Right lobe of liver (tissue), 4 donors: Measurements from ENCODE around the gene TSPAN8.

Experiments used
- POLR2A ChIP-seq: fragments of 450-650 bp; IDR thresholded peaks from one replicate; pipeline ENCODE4 v1.6.1; 2017; ENCODE audit warnings: antibody characterized with exemption, mild to moderate bottlenecking
- TF ChIP-seq, protein P1 (sequence below), 4 donors: fragments of 200-600 bp in 3 of 4; fragments of 450-650 bp in 1 of 4; IDR thresholded peaks; one replicate each; pipeline versions ENCODE4 v1.5.1 to v1.8.0; 2016 to 2022; ENCODE audit warnings: antibody characterized with exemption in 4 of 4, mild to moderate bottlenecking in 2 of 4
- donor health status: DM: no; HTN: no; CAD: no.
- donor health status: DM: no; HTN: no; CAD: no.
- donor health status: DM: no; HTN: yes; CAD: no.

DNA sequence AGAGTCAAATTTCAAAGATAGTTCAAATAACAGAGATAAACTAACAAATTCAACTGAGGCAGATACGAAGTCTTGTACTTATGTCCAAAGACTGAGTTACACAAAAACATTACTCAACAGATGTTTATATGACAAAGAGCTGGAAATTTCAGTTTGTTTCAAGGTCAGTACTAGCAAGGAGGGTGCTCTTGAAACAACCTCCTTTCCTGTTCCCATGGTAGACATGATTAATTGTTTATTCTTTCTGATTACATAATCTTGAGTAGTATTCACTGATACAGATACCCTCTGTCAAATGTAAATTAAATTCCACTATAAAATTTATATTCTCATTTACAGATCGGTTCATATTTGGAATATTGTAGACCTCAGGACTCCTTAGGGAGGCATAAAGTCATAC lies 23.4 kb downstream of the TSPAN8 start:
- no peak for TF ChIP-seq POLR2A
- TF ChIP-seq, protein P1, sequence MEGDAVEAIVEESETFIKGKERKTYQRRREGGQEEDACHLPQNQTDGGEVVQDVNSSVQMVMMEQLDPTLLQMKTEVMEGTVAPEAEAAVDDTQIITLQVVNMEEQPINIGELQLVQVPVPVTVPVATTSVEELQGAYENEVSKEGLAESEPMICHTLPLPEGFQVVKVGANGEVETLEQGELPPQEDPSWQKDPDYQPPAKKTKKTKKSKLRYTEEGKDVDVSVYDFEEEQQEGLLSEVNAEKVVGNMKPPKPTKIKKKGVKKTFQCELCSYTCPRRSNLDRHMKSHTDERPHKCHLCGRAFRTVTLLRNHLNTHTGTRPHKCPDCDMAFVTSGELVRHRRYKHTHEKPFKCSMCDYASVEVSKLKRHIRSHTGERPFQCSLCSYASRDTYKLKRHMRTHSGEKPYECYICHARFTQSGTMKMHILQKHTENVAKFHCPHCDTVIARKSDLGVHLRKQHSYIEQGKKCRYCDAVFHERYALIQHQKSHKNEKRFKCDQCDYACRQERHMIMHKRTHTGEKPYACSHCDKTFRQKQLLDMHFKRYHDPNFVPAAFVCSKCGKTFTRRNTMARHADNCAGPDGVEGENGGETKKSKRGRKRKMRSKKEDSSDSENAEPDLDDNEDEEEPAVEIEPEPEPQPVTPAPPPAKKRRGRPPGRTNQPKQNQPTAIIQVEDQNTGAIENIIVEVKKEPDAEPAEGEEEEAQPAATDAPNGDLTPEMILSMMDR (IDR thresholded peaks at IDR 0.05) = no peak
